HL-60/S4 treated with phorbol 12-myristate 13-acetate at 8.2 ng/mL for 4 days and 3 days (cell line): ENCODE data around the gene CCDC40.
"Not testable (repeated sequence)": the region's sequence is repeated elsewhere in the genome, so short reads cannot be mapped to it uniquely, and the experiment has no call there.

Experiments
- in situ Hi-C: fragments of 300-500 bp; cut with MboI; formaldehyde crosslinking; loops from 2 replicates; pipeline ENCODE4 v1.15.0; 2022; ENCODE audit warnings: low sequenced_read_pairs

CCDC40 gene

GRCh38 chr17:80035937-80036714, at the start of gene CCDC40:
TSS of gene CCDC40 (plus strand) at chr17:80036642. CDS start at chr17:80036663, 21 bp downstream.
- in situ Hi-C loops: no loop called here

GRCh38 chr17:79987187-79987934, 49.1 kb upstream of the CCDC40 start:
- in situ Hi-C loops: no loop called here

- in situ Hi-C loops: no loop called here
Observed at GRCh38 chr17:79987935-79988184, 48.6 kb upstream of the CCDC40 start.

- in situ Hi-C loops: no loop called here
Observed at GRCh38 chr17:79988185-79988971, 48.1 kb upstream of the CCDC40 start.

GRCh38 chr17:79989106-79989835, 47.2 kb upstream of the CCDC40 start:
- in situ Hi-C loops: no loop called here

- in situ Hi-C loops: no loop called here
Observed at GRCh38 chr17:79990051-79990592, 46.3 kb upstream of the CCDC40 start.

- in situ Hi-C loops: no loop called here
Observed at GRCh38 chr17:79990704-79991103, 45.7 kb upstream of the CCDC40 start.

- in situ Hi-C loops: no loop called here
Observed at GRCh38 chr17:79991140-79991923, 45.1 kb upstream of the CCDC40 start.

GRCh38 chr17:79991924-79992648, 44.4 kb upstream of the CCDC40 start:
- in situ Hi-C loops: no loop called here

GRCh38 chr17:79992649-79993389, 43.6 kb upstream of the CCDC40 start:
- in situ Hi-C loops: no loop called here

- in situ Hi-C loops: no loop called here
Observed at GRCh38 chr17:79993390-79994227, 42.8 kb upstream of the CCDC40 start.

GRCh38 chr17:79994228-79994569, 42.2 kb upstream of the CCDC40 start:
- in situ Hi-C loops: not testable (repeated sequence)

- in situ Hi-C loops: no loop called here
Observed at GRCh38 chr17:79994602-79995001, 41.8 kb upstream of the CCDC40 start.

GRCh38 chr17:79995696-79996095, 40.7 kb upstream of the CCDC40 start:
- in situ Hi-C loops: no loop called here

- in situ Hi-C loops: no loop called here
Observed at GRCh38 chr17:79996291-79996690, 40.2 kb upstream of the CCDC40 start.

- in situ Hi-C loops: no loop called here
Observed at GRCh38 chr17:79997011-79997660, 39.3 kb upstream of the CCDC40 start.

- in situ Hi-C loops: no loop called here
Observed at GRCh38 chr17:80000136-80000535, 36.3 kb upstream of the CCDC40 start.
